CD4-positive, alpha-beta T cell treated with Interleukin-12 subunit alpha and Interleukin-12 subunit beta, for 1 hour (primary cell): ENCODE measurements around the gene TMEM54.

Source experiments
- DNase-seq: peaks from one replicate; pipeline ENCODE4 v3.0.0-alpha.2; 2020

Gene TMEM54

DNA sequence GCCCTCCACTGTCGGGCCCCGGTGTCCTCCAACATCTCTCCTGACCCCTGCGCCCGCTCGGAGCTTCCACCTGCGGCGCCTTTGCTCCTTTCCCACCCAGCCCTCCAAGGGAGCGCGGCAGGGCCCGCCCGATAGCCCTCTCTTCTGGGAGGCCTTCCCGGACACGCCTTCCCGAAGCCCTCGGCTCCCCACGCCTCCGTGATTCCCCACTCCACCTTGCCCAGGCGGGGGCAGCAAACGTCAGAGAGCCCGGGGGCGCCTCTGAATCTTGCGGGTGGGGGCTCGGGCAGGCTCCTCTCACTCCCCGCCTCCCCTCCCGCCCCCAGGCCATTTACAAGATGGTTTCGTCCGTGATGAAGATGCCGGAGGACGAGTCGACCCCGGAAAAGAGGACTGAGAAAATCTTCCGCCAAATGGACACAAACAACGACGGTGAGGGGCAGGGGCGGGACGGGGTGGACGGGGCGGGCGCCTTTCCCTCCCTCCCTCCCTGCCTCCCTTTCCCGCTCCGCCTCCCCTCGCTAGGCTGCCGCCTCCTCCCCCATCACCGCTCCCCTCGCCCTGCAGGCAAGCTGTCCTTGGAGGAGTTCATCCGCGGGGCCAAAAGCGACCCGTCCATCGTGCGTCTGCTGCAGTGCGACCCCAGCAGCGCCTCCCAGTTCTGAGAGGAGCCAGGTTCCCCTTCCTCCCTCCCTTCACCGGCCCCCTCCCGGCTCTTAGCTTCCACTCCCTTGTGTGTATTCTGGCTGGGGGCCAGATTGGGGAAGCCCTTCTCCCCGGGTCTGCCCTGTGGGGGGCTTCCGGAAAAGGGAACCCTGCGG, 7.8 kb downstream of the TMEM54 start:
- DNase-seq: no peak

DNA sequence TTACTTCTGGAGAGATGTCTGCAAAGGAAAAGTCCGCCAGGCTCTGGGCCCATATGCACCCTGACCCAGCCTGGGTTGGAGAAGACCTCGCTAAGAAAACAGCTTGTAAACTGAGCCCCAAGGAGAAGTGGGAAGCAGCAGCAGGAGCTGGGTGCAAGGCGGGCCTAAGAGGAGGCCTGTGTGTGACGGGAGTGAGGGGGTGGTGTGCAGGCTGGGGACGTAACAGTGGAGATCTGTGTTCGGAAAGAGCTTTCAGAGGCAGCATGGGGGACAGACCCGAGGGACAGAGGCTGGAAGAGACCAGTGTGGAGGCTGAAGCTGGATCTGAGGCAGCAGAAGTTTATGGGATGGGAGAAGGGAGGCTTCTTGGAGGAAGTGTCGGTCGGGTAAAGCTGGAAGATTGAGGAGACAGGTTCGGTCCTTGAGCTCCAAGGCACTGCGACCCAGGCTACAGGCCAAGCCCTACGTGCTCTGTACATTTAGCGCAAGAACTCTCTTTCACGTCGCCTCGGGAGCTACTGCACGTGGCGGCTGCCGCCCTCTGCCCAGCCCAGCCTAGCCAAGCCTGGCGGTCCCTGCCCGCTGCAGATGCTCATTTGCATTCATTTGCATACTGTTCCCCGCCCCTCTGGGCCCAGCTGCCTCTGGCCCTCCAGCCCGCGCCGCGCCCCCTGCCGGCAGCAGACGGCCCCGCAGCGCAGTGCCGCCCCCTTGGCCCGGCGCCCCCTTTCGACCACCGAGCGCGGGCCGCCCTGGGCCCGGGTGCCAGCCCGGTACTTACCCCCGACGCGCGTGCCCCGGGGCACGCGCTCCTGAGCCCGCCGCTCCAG, 8.6 kb downstream of the TMEM54 start:
- peak; percentile 20 for DNase-seq

DNA sequence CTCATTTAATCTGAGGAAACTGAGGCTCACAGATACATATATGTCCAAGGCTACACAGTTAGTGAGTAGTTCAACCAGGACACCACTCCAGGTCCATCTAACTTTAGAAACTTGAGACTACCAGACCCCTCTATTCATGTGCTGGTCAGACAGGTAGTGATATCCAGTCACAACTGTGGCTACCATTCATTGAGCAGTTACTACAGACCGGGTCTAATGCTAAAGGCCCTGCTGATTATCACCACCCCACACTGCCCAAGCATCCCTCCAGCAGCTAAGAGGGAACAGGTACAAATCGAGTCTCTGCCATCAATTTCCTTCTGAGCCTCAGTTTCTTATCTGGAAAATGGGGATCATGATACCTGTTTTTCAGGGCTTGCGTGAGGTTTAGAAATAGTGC, 9.6 kb downstream of the TMEM54 start:
- no peak for DNase-seq

GRCh38 chr1:32891241-32891570, 10.0 kb downstream of the TMEM54 start:
- DNase-seq: no peak

- no peak for DNase-seq
Measured at GRCh38 chr1:32890516-32891240, 10.5 kb downstream of the TMEM54 start.

DNA sequence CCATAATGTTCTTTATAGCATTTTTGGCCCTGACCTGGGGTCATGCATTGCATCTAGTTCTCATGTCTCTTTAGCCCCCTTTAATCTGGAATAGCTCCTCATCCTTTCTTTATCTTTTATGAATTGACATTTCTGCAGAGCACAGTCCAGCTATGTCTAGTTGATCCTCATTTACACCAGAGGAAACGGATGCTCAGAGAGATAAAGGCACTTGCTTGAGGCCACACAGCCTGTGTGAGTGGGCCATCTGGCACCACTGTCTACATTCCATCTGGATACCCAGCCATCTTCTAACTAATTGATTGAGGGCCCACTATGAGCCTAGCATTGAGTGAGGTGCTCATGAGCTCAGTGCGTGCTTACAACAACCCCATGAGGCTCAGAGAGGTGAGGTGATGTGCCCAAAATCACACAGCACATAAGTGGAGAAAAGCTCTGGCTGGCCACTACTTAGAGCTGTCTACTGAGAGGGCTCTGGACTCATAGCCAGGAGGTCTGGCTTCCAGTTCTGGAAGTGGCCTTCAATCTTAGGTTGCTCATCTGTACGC, 11.4 kb downstream of the TMEM54 start:
- no peak for DNase-seq

DNA sequence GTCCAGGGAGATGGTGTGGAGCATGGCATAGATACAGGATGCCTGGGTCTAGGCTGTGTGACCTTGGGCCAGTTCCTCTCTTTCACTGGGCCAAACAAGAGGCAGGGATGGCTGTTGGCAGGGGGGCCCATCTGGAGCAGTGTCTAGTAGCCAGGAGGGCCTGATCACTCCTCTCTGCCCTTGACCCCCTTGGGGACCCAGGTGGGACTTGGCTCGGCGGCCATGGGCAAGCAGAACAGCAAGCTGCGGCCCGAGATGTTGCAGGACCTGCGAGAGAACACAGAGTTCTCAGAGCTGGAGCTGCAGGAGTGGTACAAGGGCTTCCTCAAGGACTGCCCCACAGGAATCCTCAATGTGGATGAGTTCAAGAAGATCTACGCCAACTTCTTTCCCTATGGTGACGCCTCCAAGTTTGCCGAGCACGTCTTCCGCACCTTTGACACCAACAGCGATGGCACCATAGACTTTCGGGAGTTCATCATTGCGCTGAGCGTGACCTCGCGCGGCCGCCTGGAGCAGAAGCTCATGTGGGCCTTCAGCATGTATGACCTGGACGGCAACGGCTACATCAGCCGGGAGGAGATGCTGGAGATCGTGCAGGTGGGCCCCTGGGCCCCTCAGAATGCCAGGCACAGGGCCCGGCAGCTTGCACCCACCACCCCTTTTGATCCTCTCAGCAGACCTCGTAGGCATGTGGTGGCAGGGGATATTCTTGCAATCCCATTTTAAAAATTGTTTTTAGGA, 12.3 kb downstream of the TMEM54 start:
- no peak for DNase-seq

DNA sequence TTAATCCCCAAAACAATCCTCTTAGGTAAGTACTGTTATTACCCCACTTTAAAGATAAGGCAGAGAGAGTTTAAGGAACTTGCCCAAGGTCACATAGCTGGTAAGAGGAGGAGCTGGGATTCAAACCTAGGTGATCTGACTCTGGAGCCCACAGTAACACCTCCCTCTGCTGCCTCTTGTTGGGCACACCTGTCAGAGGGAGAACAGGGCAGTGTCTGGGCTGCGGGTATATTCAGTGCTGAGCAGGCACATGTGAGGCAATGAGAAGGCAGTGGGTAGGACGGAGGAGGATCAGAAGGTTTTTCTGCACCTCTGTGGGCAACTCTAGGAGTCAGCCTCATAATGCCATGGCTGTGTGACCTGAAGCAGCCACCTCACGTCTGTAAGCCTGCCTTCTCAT, 13.1 kb downstream of the TMEM54 start:
- DNase-seq: no peak

- DNase-seq: no peak
Measured at GRCh38 chr1:32887623-32888022, 13.6 kb downstream of the TMEM54 start.

- DNase-seq: no peak
Measured at GRCh38 chr1:32886828-32887414, 14.3 kb downstream of the TMEM54 start.

DNA sequence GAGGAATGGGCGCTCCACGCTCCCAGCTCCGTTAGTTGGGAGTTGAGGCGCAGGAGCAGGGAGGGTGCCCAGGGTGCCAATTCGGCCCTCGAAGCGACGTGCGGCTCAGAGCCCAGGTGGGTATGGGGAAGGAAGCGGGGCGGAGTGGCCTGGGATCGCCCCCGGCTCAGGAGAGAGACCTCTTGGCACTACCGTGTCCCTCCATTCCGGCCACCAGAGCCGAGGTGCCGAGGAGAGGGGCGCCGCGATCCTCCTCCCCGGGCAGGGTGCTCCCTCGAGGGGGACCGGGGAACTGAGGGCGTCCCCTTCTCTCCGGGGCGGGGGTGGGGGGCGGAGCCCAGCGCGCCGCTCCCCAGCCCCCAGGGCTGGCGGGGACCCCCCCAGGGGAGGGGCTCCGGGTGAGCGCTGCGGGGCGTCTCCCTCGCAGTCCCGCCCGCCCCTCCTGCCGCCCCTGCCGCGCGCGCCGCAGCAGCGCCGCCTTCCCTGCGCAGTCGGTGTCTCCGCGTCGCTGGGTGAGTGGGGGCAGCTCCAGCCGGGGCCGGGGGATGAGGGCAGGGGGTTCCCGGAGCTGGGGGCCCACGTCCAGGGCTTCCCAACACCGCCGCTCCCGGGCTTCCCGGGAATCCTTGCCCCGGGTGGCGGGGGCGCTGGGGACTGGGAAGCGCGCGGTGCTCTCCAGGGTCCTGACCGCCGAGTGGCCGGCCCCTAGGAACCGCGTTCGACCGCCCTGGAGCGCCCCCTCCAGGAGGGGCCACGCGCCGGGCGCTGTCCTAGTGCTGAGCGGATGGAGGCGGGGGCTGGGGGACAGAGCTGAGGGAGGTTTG, 15.0 kb downstream of the TMEM54 start, which contains the start of gene HPCA:
Gene HPCA, plus strand, starts transcription at position 488 of the 824 bp plus-strand sequence. CDS start 2,408 bp downstream, outside the sequence.
- no peak for DNase-seq

GRCh38 chr1:32885676-32886003, 15.5 kb downstream of the TMEM54 start:
- no peak for DNase-seq

DNA sequence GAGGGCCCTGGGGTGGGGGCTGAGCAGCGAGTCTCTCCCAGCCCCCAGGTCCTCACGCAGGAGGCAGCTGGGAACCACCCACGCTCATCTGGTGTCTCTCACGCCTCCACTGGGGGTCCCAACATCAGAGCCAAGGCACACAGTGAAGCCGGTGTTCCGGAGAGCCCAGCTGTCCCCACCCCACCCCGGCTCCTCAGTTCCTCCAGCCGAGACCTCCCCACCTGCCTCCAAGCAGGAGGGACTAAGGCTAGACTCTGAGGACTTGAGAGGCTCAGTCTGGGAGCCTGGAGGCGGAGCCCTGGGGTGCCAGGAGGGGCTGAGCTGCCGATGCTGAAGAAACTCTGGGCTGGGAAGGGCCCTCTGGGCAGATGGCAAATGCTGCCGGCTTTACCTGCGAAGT, 16.5 kb downstream of the TMEM54 start:
- no peak for DNase-seq

DNA sequence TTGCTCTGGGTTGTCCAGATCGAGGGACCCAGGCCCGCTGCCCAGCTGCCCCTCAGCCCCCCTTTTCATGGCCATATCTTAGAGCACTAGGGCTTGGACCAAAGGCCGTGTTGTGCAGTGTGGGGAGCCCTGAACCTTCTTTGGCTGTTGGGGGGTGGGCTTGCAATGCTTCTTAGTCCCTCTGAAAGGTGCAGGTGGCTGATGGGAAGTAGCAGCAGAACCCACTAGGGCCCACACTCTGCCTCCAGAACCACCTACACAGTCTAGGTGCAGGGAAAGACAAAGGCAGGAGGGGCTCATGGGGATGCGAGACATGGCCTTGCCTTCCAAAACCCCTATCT, 17.2 kb downstream of the TMEM54 start:
- no peak for DNase-seq

GRCh38 chr1:32883338-32884031, 17.7 kb downstream of the TMEM54 start:
- DNase-seq: no peak

- no peak for DNase-seq
Measured at GRCh38 chr1:32881871-32882850, 19.0 kb downstream of the TMEM54 start.

- no peak for DNase-seq
Measured at GRCh38 chr1:32881291-32881690, 19.9 kb downstream of the TMEM54 start.

- no peak for DNase-seq
Measured at GRCh38 chr1:32878637-32879041, 22.6 kb downstream of the TMEM54 start.

DNA sequence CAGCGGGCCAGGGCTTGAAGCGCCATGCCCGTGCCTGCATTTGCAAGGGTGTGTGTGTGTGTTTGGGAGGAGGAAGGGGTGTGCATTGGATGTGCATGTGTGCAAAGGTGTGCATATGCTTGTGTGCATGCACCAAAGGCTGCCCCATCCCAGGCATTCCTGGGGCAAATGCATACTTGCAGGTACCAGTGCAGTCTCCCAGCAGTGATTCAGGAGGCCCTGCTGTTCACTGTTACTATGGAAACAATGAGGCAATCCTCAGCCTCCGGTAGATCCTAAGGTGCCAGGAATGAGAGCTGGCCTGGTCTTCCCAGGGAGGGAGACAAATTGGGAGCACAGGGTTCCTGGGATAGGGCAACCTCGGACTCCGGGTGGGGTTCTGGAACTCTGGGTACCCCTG, 23.0 kb downstream of the TMEM54 start:
- no peak for DNase-seq
